Activated CD4-positive, alpha-beta T cell treated with anti-CD3 and anti-CD28 coated beads for 1 hour (primary cell): ENCODE data around the gene HDC.

Experiments
- DNase-seq: peaks from one replicate; pipeline ENCODE4 v3.0.0-alpha.2; 2020

Gene HDC, protein sequence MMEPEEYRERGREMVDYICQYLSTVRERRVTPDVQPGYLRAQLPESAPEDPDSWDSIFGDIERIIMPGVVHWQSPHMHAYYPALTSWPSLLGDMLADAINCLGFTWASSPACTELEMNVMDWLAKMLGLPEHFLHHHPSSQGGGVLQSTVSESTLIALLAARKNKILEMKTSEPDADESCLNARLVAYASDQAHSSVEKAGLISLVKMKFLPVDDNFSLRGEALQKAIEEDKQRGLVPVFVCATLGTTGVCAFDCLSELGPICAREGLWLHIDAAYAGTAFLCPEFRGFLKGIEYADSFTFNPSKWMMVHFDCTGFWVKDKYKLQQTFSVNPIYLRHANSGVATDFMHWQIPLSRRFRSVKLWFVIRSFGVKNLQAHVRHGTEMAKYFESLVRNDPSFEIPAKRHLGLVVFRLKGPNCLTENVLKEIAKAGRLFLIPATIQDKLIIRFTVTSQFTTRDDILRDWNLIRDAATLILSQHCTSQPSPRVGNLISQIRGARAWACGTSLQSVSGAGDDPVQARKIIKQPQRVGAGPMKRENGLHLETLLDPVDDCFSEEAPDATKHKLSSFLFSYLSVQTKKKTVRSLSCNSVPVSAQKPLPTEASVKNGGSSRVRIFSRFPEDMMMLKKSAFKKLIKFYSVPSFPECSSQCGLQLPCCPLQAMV

DNA sequence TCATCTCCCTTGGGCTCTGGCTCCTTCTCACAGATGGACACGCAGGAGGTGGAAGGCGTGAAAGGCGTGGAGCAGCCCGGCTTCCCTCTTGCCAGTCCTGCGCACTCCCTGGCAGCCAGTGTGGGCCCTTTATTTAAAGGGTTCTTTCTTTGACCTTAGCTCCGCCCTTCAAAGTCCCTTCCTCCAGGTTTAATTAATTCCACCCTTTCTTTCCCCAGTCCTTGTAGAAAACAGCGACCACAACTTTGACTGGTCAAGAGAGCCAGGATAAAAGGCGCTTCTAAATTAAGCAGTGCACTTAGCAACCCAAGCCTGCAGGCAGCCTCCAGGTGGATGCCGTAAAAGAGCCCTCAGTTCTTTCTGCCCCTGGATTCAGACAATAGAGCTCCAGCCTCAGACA lies at the start of gene HDC:
Gene HDC, minus strand, starts transcription at position 107 of the 400 bp plus-strand sequence. Its CDS starts 103 bp downstream, at position 4.
- no peak for DNase-seq

DNA sequence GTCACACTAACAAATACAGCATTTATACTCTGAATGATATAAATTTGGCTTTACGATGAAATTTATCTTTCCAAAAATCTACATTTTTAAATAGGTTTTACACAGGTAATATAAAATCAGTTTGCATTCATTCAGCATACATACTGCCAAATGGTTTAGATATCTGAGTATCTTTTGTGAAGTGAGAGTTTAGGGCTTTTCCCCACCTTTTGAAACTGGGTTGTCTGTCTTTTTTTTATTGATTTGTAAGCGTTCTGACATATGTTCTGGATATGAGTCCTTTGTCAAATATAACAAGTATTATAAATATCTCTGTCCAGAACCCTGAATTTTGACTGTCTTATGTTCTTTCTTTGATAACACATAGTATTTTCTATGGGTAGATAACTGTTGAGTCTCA lies 47.1 kb upstream of the HDC start:
- DNase-seq: no peak

GRCh38 chr15:50307799-50308198 lies 42.3 kb upstream of the HDC start:
- DNase-seq: no peak

DNA sequence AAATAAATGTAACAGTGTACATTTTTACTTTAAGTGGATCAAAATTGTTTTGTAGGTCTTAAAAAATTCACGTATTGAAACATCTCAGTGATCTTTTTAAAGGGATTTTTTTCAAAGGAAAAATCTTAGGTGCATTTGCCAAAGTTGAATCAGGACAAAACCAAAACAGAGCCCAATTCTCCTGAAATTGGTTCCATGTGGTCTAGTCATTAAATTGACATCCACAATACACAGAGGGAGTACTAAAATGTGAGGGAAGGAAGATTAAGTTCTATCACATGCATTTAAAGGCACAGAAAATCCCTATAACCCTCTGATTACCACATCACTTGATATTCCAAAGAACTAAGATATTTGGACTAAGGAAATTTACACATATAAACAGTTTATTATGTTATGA lies 39.3 kb upstream of the HDC start:
- no peak for DNase-seq

DNA sequence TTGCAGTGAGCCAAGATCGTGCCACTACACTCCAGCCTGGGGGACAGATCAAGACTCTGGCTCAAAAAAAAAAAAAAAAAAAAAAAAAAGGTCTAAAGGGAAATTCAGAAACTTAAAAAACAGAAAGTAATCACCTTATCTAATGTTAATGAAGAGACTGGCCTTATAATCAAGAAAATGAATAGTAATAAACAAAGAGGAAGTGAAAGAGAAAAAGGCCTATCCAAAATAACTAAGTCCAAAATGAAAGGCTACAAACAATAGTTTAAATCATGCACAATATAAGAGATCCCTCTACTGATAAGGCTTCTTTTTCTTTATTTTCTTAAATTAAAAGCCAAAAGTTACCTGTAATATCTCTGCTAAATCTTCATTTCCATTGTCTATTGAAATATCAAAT lies 37.1 kb upstream of the HDC start:
- no peak for DNase-seq

- DNase-seq: no peak
Observed at GRCh38 chr15:50298340-50298739, 32.8 kb upstream of the HDC start.

DNA sequence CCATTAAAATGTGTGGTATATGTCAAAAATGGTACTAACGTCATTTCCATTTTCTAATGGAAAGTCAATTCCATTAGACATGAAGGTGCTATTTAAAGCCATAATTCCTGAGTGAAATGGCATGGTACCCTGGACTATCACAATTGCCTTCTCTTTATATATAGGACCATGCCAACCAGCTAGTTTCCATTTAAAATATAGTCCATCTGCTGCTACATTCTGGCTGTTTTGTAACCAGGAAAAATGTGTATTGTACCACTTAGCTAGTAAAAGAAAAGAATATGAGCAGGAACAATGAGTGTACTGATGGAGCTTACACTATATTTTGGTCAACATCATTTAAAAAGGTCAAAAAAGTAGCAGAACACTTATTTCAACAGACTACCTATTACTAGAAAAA lies 30.4 kb upstream of the HDC start:
- no peak for DNase-seq

DNA sequence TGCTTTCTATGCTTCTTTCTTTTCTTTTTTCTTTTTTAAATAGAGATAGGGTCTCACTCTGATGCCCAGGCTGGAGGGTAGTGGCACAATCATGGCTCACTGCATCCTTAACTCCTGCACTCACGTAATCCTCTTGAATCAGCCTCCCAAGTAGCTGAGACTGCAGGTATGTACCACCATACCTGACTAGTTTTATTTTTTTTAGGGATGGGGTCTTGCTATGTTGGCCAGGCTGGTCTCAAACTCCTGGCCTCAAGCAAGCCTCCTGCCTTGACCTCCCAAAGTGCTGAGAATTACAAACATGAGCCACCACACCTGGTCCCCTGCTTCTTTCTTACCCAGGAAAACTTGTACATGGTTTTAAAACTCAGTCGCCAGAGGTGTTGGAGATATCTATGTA lies 24.2 kb upstream of the HDC start:
- no peak for DNase-seq

DNA sequence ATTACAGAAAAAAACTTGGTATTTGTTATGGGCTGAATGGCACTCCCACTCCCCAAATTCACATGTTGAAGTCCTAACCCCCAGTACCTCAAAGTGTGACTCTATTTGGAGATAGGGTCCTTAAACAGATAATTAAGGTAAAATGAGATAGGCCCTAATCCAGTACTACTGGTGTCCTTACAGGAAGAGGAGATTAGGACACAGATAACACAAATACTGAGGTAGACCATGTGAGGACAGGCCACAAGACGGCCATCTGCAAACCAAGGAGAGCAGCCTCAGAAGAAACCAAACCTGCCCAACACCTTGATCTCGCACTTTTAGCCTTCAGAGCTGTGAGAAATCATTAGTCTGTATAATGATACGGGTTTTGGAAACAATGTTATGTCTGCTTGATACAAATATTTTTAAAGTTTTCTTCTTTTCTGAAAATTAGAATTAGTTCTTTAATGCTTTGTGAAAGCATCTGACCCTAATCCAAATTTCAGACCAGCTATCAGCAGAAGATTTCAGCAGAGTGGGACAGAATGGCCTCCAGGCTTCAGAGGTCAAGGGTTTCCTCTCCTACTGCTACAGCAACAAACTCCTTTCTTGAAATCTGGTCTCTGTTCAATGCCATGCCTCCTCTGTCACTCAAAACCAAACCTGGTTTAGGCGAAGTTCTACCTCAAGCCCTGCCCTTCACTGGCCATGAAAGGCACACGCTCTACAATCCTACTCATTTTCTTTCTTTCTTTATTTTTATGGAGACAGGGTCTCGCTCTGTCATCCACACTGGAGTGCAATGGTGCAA lies 22.0 kb upstream of the HDC start:
- DNase-seq: no peak

DNA sequence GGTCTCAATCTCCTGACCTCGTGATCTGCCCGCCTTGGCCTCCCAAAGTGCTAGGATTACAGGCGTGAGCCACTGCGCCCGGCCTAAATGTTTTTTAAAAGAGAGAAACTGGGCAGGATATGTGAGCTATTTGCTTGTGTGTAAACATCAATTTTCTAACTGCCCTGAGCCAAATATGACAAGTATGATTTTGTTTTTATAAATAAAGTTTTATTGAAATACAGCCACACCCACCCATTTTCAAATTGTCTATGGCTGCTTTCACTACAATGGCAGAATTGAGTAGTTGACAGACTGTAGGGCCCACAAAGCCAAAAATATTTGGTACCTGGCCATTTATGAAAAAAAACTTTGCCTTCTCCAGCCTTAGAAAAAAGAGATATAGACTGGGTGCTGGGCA lies 15.9 kb upstream of the HDC start:
- no peak for DNase-seq

- DNase-seq: no peak
Observed at GRCh38 chr15:50280271-50280670, 14.7 kb upstream of the HDC start.

GRCh38 chr15:50278496-50278895 lies 13.0 kb upstream of the HDC start:
- no peak for DNase-seq

DNA sequence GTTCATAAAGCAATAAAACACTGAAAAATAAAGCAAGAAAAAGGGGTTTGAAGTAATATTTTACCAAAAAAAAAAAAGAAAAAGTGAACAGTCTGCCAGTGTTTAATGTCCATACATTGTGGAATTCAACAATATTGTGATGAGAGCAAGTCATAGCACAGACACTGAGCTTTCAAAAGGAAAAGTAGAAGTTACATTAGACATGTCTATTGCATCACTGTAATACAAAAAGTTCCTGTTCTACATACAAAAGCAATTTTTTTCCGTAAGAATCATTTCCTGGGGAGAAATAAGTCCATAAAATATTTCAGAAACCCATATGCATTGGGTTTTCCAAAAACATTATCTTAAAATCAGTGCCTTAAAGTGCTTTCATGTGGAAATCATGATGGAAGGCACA lies 11.8 kb upstream of the HDC start:
- DNase-seq: no peak

DNA sequence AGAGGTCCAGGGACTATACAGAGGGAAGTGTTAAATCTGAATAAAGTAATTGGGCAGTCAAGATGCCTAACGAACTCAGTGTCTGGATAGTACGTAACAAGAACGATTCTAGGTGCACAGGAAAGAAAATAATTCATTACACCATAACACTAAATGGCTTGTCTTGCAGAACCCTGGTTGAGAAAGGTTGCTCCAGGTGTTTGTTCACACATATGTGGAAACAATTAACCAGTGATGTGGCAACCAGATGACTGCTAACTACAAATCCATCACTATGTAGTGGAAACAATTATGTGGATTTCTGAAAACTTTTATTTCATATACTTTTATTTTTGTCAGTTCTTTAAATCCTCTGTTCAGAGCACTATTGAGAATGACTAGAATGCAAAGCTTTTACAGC lies 10.4 kb upstream of the HDC start:
- no peak for DNase-seq

DNA sequence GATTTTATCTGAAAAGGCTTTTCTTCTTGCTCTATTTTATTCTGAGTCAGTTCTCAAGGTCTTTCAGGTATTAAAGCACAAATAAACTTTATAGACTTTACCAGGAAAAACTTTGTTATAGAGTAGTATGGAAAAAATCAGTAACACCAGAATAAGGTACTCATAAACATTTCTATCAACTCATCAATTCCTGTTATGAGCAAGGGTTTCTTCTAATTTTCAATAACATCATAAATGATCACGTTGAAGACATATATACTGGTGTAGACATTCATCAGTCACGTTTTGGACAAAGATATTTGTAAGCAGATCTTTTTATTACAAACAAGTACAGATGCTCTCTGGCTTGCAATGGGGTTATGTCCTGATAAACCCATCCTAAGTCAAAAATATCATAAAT lies 9.6 kb upstream of the HDC start:
- no peak for DNase-seq

GRCh38 chr15:50267577-50267976 lies 2.1 kb upstream of the HDC start:
- DNase-seq: no peak

- no peak for DNase-seq
Observed at GRCh38 chr15:50262533-50262932, 3.0 kb downstream of the HDC start.

DNA sequence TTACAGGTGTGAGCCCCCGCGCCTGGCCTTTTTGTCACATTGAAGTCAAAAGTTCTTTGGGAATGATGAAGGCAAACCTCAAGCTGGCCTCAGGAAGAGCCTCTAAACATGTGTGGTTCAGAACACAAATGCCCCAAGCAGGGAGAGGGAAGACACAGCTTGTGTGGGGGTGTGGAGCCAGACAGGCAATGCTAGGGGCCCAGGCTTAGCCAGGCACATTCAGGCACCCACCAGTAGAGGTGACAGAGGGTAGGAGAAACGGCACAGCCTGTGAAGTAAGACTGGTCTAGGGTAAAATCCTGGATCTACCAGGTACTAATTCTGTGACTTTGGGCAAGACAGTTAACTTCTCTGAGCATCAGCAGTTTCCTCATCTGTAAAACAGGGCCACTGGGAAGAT lies 3.5 kb downstream of the HDC start:
- DNase-seq: no peak

GRCh38 chr15:50260969-50261496 lies 4.5 kb downstream of the HDC start:
- DNase-seq: no peak

GRCh38 chr15:50259276-50259675 lies 6.2 kb downstream of the HDC start:
- DNase-seq: no peak

GRCh38 chr15:50257924-50258323 lies 7.6 kb downstream of the HDC start:
- DNase-seq: no peak

DNA sequence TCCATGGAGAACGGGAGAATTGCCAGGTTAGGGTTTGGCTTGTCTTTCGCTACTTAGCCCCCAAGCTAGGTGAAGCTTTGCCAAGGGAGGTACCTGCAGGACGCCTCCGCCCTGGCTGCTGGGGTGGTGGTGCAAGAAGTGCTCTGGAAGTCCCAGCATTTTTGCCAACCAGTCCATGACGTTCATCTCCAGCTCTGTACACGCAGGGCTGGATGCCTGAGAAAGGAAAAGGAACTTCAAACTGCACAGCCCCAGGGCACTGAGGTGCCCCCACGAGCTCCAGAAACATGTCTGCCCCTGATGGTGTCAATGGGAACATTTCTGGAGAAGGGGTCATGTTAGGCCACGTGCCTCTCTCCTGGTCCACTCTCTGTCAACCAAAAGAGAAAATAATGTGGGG lies 8.2 kb downstream of the HDC start:
- DNase-seq: no peak

GRCh38 chr15:50256188-50257041 lies 9.1 kb downstream of the HDC start:
- DNase-seq: no peak
